Stimulated activated CD4-positive, alpha-beta T cell treated with anti-CD3 and anti-CD28 coated beads, Interleukin-12 subunit alpha, Interleukin-12 subunit beta, amount 100 ng/mL, for 48 hours (primary cell): ENCODE data around the gene FAM149A.

Experiments
- DNase-seq, 3 donors: peaks; one replicate each; pipeline ENCODE4 v3.0.0-alpha.2; 2020; ENCODE audit warnings: low read depth in 2 of 3, low spot score in 1 of 3

Gene FAM149A

DNA sequence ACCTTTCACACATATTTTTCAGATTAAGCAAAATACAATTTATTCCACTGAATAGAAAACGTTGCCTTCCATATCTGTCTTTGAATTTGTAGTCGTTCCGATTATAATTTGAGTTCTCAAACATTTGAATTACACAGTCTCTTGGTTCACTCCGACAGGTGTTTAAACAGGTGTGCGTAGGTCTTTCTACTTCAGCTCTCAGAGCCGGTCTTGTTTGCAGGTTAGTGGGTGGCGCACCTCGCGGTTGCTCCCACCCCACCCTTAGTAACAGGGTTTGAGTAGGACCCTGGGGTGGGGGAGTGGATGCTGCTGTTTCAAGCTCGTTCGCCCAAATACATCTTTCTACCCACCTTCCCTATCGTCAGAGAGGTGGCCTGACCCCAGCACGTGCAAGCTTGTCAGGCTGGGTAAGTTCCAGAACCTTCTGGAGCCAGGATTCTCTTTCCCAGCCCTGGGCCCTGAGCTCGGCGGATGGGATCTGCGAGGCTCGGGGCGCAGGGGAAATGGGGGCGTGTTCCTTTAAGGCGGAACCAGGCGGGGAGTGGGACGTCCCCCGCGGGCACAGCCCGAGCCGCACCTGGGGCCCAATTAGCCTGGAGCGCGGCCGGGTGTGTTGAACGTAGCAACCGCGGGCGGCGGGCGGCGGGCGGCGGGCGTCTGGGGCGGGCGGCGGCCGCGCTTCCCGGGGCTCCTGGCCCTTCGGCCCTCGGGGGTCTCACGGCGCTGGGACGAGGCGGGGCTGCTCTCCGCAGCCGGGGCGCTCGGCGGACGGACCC is at the start of gene FAM149A:
Gene FAM149A (plus strand): TSS at position 591 of the 776 bp plus-strand sequence.
- peak in 2 of 3 donors; percentile 5 to 41 for DNase-seq

DNA sequence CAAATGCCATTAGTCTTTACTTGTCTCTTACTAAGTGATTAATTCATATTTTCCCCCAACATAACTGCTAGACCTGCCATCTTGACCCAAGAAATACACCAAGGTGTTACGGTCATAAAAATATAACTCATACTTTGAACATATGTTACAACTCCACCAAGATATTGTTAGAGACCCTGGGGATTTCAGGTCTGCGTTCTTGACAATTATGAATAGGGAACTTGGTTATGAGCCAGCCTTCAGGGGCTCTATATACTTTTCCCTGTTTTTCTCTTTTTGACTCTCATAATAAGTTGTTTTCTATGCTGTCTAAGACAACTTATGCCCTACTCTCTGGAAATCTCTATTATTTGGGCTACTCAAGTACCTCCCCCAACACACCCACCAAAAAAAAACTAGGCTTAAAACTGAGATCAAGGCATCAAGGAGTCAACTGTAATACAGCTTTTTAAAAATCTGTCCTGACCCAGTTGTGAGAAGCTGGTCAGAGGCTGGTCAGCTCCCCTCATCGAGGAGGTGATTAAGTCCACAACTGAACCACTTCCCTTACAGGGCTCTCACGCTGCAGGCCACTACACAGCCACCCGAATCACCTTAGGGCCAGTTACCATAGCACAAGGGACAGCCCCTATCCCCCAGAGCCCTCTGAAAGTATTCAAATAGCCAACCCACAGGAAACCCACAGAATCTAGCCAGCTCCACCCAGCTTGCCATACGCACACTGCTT is 46.1 kb upstream of the FAM149A start:
- DNase-seq: no peak

DNA sequence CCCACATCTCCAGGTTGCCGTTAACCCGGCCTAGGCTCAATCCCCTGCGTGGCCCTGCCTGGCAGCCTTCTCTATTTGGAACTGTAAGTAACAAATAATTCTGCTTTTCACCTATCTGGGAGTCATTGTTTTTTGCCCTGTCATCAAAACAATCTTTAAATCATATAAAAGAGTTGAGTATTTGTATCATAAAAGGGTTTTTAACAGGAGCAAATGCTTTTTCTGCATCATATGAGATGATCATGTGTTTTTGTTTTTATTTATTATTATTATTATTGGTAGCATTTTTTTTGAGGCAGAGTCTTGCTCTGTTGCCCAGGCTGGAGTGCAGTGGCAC is 45.6 kb upstream of the FAM149A start:
- no peak for DNase-seq

DNA sequence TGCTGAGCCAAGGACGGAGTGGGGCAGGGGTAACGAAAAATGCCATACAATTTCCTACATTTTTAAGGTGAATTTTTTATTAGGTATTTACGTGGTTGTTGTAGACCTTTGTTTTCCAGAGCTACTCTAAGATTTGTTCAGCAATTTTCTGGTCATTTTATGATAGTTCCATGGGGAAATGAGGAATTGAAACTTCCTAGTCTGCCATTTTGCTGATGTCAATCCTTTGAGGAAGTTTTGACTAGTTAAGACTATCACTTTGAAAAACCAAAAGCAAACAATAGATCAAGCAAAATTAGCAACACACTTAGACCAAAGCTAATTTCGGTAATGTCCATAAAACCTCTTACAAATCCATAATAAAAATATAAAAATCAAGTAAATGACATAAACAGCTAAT is 42.6 kb upstream of the FAM149A start:
- no peak for DNase-seq

DNA sequence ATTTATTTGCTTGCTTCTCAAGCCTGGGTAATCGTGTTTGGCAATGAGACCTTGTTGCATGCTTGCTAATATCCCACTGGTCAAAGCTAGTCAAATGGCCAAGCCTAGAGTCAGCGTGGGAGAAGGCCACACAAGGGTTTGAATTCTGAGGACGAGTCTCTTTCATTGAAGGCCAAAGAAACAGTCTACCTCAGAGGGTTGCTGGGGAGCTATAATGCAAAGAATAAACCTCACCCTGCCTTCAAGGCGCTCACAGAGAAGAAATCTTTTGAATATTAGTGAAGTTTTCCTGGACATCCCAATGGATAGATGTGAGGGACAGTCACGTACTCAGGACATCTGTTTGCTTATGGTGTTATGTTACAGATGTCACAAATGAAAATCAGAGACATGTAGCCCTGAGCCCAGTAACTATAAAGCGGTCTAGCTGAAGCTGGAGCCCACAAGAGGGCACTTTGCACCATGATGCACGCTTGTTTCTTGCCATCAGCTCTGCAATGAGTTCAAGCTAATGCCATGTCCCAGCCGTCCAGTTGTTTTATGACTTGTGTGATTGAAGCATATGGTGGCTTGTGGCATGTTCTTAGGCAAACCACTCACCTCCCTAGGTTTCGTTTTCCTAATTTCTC is 36.6 kb upstream of the FAM149A start:
- DNase-seq: peak in 2 of 3 donors; percentile 2 to 10

DNA sequence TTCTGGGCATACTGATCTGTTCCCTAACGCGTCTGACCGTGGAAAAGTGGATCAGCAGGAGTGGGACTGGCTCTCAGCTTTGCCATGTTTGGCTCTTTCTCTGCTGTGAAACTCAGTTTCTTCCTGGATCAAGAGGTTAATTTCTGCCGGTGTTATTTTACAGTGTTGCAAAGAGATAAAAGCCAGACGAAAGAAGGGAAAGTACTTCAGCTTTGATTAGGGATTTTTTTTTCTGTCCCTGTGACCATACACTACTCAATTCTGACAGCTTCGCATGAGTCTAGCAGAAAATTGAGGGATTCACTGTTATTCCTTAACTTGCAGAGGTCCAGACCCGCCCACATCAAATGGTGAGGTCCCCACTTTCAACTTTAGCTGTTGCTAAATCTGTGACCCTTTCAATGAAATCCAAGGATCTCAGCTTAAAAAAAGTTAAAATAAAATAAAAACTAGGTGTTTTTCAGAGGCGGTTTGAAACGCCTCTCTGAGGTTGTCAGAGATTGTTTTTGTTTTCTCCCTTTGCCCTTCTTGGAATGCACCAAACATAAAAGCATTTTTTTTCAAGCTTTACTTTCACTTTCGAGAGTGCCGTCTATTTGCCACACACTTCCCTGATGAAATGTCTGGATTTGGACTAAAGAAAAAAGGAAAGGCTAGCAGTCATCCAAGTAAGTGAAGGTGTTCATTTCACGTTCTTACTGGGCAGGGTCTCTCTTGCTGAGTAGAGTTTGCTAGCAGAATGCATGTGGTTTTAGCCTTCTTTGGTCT is 35.7 kb upstream of the FAM149A start, which contains the start of gene TLR3:
Gene TLR3 (plus strand): TSS at position 576 of the 768 bp plus-strand sequence. CDS start 7,464 bp downstream, outside the sequence.
- no peak for DNase-seq

DNA sequence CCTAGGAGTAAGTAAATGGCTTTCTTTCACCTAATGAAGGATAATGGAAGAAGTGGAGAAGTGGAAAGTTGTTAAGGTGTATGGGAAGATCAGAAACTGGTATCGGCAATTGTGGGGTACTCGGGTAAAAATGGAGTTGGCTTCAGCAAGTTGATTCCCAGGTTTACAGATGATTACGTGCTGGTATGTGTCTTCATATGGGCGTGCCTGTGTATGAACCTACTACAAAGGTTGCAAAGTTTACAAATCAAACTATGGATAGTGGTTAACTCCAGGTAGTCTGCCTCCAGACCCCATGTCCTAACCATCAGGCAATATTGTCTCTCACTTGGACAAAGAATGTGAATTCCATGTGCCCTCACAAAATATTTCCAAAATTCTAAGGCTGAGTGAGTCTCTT is 34.8 kb upstream of the FAM149A start:
- DNase-seq: no peak

DNA sequence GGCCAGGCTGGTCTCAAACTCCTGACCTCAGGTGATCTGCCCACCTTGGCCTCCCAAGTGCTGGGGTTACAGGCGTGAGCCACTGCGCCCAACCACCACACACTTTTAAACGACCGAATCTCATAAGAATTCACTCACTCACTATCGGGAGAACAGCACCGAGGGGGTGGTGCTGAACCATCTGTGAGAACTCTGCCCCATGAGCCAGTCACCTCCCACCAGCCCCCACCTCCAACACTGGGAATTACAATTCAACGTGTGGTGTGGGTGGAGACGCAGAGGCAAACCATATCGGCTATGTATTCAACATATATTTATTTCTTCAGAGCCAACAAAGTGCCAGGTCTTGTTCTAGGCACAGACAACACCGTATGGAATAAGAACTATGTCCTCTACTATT is 32.0 kb upstream of the FAM149A start:
- no peak for DNase-seq

DNA sequence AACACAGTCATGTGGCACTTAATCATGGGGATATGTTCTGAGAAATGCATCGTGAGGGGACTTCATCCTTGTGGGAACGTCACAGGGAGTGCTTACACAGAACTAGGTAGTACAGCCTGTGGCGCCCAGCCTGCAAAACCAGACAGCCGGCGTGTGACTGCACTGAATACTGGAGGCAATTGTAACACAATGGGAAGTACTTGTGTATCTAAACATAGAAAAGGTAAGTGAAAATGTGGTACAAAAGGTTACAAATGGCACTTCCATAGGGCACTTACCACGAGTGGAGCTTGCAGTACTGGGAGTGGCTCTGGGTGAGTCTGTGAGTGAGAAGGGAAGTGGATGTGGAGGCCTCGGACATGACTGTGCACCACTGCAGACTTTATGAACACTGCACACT is 30.3 kb upstream of the FAM149A start:
- DNase-seq: no peak

DNA sequence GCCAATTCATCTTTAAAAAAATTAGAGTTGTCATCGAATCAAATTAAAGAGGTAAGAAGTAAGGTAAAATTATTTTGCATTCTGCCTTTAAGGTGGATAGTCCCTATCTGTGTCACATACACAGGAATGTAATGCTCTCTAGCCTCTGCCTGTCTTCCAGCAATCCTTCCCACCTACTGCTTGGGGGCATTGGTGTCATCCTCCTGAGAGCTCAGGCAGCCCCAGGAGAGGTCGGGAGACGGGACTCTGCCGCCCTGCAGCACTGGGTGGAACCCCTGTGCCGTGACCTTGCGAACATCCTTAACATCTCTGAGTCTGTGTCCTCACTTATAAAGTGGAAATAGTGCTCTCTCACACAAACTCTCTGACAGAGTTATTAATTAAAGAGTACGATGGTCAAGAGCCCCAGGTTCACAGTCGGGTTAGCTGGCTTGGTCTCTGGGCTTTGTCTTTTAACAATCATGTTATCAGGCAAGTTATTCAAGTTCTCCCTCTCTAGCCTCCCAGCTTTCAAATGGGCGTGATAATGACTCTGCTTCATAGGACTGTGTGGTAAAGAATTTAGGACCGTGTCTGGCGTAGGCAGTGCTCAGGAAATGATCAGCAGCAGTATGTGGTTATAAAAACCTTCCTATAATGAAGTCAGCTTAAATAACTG is 25.4 kb upstream of the FAM149A start:
- DNase-seq: no peak

- no peak for DNase-seq
These were observed 24.8 kb upstream of the FAM149A start for GRCh38 chr4:186079694-186080093.

- no peak for DNase-seq
These were observed 23.2 kb upstream of the FAM149A start for GRCh38 chr4:186081202-186081807.

DNA sequence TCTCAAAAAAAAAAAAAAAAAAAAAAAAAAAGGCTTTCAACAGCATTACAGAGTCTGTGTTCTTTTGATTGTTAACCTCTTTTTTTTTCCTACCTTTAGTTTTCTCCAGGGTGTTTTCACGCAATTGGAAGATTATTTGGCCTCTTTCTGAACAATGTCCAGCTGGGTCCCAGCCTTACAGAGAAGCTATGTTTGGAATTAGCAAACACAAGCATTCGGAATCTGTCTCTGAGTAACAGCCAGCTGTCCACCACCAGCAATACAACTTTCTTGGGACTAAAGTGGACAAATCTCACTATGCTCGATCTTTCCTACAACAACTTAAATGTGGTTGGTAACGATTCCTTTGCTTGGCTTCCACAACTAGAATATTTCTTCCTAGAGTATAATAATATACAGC is 22.3 kb upstream of the FAM149A start:
- DNase-seq: no peak

GRCh38 chr4:186088523-186088922 is 16.0 kb upstream of the FAM149A start:
- DNase-seq: no peak

- no peak for DNase-seq
These were observed 12.2 kb upstream of the FAM149A start for GRCh38 chr4:186092296-186092695.

- no peak for DNase-seq
These were observed 9.1 kb upstream of the FAM149A start for GRCh38 chr4:186095406-186095805.

DNA sequence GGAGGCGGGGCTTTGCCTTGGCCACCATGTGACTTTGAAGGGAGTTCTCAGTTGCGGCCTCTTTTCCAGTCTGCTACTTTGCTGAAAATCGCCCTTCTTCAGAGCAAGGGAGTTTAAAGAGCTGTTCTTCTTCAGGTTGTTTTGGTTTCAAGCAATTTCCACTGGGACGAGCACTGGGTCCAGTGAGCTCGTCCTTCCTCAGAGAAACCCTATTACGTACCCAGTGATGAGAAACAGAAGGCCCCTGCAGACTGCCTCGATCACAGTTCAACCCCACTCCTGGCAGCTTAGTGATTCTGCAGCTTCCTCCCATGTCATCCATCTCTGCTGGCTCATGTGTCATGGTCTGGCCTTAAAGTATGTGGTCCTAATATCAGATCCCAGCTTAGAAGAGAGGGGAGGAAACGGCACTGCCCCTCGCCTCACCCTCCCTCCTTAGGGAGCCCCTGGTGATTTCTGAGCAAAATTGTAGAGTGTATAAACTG is 7.8 kb upstream of the FAM149A start:
- DNase-seq: no peak

GRCh38 chr4:186097386-186097785 is 7.1 kb upstream of the FAM149A start:
- no peak for DNase-seq

GRCh38 chr4:186102931-186103330 is 1.6 kb upstream of the FAM149A start:
- no peak for DNase-seq
